ENCODE data around the gene SYCP3. TPM values are rescaled to one million over a fixed set of nuclear protein-coding genes. Genes with fewer than 3 reads are reported as not detected.

SYCP3 gene
- total and polyA plus RNA-seq, 9 donors, result 0.07 to 0.31 TPM; not detected in 7

- Histone ChIP-seq H3K4me3 (no peak overlapping the region), H3K36me3 (no peaks in the 10 kb centered on the region), H3K9me3 (no peaks in the 10 kb centered on the region), H3K27ac (no peak overlapping the region), H3K27me3 (no peaks in the 10 kb centered on the region), H3K4me1 (ENCODE audit: insufficient read depth) (no peaks in the 10 kb centered on the region)
- intact Hi-C loops (cut with DNase I), result no loop called here
- no peak for DNase-seq
- no peak for TF ChIP-seq EP300 (IDR thresholded peaks at IDR 0.05)
- TF ChIP-seq POLR2A (IDR thresholded peaks at IDR 0.05), result no peak
- no peak for TF ChIP-seq CTCF (IDR thresholded peaks at IDR 0.05)
These were observed 19.7 kb downstream of the SYCP3 start for GRCh38 chr12:101719566-101719965.

- TF ChIP-seq EP300 (IDR thresholded peaks at IDR 0.05) (no peak), POLR2A (IDR thresholded peaks at IDR 0.05) (no peak), CTCF (IDR thresholded peaks at IDR 0.05) (no peak)
- H3K4me1 ChIP-seq (ENCODE audit: insufficient read depth), result peaks cover 2% of the 10 kb centered on the region
- H3K9me3 ChIP-seq, result no peaks in the 10 kb centered on the region
These were observed 24.3 kb downstream of the SYCP3 start for GRCh38 chr12:101714877-101715444.

GRCh38 chr12:101713930-101714329, 25.3 kb downstream of the SYCP3 start:
- no peaks in the 10 kb centered on the region for H3K9me3 ChIP-seq
- no peak for TF ChIP-seq CTCF (IDR thresholded peaks at IDR 0.05)
- TF ChIP-seq EP300 (IDR thresholded peaks at IDR 0.05), result no peak
- TF ChIP-seq POLR2A (IDR thresholded peaks at IDR 0.05), result no peak
- no peak overlapping the region for H3K4me3 ChIP-seq
- H3K27ac ChIP-seq, result peak overlapping the region in 1 of 2 donors; percentile 66
- H3K4me1 ChIP-seq (ENCODE audit: insufficient read depth), result peaks cover 2% of the 10 kb centered on the region
- intact Hi-C loops (cut with DNase I), result no loop called here
- DNase-seq, result no peak
- no peaks in the 10 kb centered on the region for H3K27me3 ChIP-seq
- 77 to 81% (median 79%) methylated on average over 2 of the region's 2 CpGs for WGBS, 3 donors
- H3K36me3 ChIP-seq, result no peaks in the 10 kb centered on the region

More at GRCh38 chr12:101714877-101715444, 24.3 kb downstream of the SYCP3 start:
- intact Hi-C loops (cut with DNase I), result no loop called here
- H3K36me3 ChIP-seq, result no peaks in the 10 kb centered on the region
- no peak overlapping the region for H3K4me3 ChIP-seq
- no peak for DNase-seq
- no peaks in the 10 kb centered on the region for H3K27me3 ChIP-seq
- WGBS, 3 donors, result 87 to 95% (median 92%) methylated on average over 3 of the region's 3 CpGs
- H3K27ac ChIP-seq, result no peak overlapping the region

- H3K27ac ChIP-seq, result peak overlapping the region; percentile 23 to 66
- intact Hi-C loops (cut with DNase I), result no loop called here
- 11 to 17% (median 14%) methylated on average over 5 of the region's 5 CpGs for WGBS, 3 donors
- no peak overlapping the region for H3K4me3 ChIP-seq
- H3K36me3 ChIP-seq, result no peaks in the 10 kb centered on the region
- H3K9me3 ChIP-seq, result no peaks in the 10 kb centered on the region
- TF ChIP-seq EP300 (IDR thresholded peaks at IDR 0.05) (no peak), CTCF (IDR thresholded peaks at IDR 0.05) (no peak), POLR2A (IDR thresholded peaks at IDR 0.05) (no peak)
- no peaks in the 10 kb centered on the region for H3K27me3 ChIP-seq
- H3K4me1 ChIP-seq (ENCODE audit: insufficient read depth), result peaks cover 2% of the 10 kb centered on the region
- peak; percentile 25 to 52 (median 48) for DNase-seq
These were observed 26.1 kb downstream of the SYCP3 start for GRCh38 chr12:101713059-101713682.
